Mesendoderm (in vitro differentiated cells): Measurements from ENCODE around the gene KCNK13.

ENCODE experiments used
- DNase-seq: peaks from one replicate; pipeline ENCODE4 v3.0.0; 2013
- H2AK5ac ChIP-seq: 2 replicates; pipeline ENCODE4 v1.6.1; 2013; ENCODE audit warnings: low read length, inconsistent platforms
- H2BK120ac ChIP-seq: 2 replicates; pipeline ENCODE4 v1.6.1; 2013; ENCODE audit warnings: low read depth, mild to moderate bottlenecking, low read length, moderate library complexity, mixed read lengths
- H2BK15ac ChIP-seq: replicated peaks from 2 replicates; pipeline ENCODE4 v1.6.1; 2013; ENCODE audit warnings: low read depth, mild to moderate bottlenecking, moderate library complexity
- H2BK5ac ChIP-seq: 2 replicates; pipeline ENCODE4 v1.6.1; 2013; ENCODE audit warnings: low read length, inconsistent platforms
- H3K18ac ChIP-seq: 2 replicates; pipeline ENCODE4 v1.6.1; 2013; ENCODE audit warnings: mild to moderate bottlenecking, low read length, mixed read lengths
- H3K23ac ChIP-seq: one replicate; pipeline ENCODE4 v1.6.1; 2013; ENCODE audit warnings: low read length
- H3K27ac ChIP-seq: 2 replicates; pipeline ENCODE4 v1.5.1; 2013; ENCODE audit warnings: low read depth, mild to moderate bottlenecking, inconsistent platforms, low read length, moderate library complexity
- H3K27me3 ChIP-seq: 2 replicates; pipeline ENCODE4 v1.6.1; 2013; ENCODE audit warnings: low read length, control low read depth, mild to moderate bottlenecking, inconsistent platforms; ENCODE audit not compliant: insufficient read depth, poor library complexity
- H3K36me3 ChIP-seq: 2 replicates; pipeline ENCODE4 v1.6.1; 2013; ENCODE audit warnings: low read length, inconsistent platforms; ENCODE audit not compliant: control insufficient read depth, insufficient read depth
- H3K4ac ChIP-seq: one replicate; pipeline ENCODE4 v1.6.1; 2013; ENCODE audit warnings: low read depth, mild to moderate bottlenecking, low read length, moderate library complexity
- H3K4me1 ChIP-seq: 2 replicates; pipeline ENCODE4 v1.6.1; 2013; ENCODE audit warnings: low read depth, low read length, inconsistent platforms; ENCODE audit not compliant: control insufficient read depth
- H3K4me2 ChIP-seq: 2 replicates; pipeline ENCODE4 v1.6.1; 2013; ENCODE audit warnings: low read length
- H3K4me3 ChIP-seq: 2 replicates; pipeline ENCODE4 v1.5.1; 2013; ENCODE audit warnings: mild to moderate bottlenecking, low read length
- H3K56ac ChIP-seq: one replicate; pipeline ENCODE4 v1.6.1; 2013; ENCODE audit warnings: low read length
- H3K79me1 ChIP-seq: 2 replicates; pipeline ENCODE4 v1.6.1; 2013; ENCODE audit warnings: low read length, inconsistent platforms
- H3K79me2 ChIP-seq: 2 replicates; pipeline ENCODE4 v1.6.1; 2013; ENCODE audit warnings: mild to moderate bottlenecking, low read length; ENCODE audit not compliant: control insufficient read depth, insufficient read depth
- H3K9ac ChIP-seq: 2 replicates; pipeline ENCODE4 v1.6.1; 2013; ENCODE audit warnings: low read length, inconsistent platforms
- H4K5ac ChIP-seq: one replicate; pipeline ENCODE4 v1.6.1; 2013; ENCODE audit warnings: low read length
- H4K8ac ChIP-seq: one replicate; pipeline ENCODE4 v1.6.1; 2013; ENCODE audit warnings: low read depth, mild to moderate bottlenecking, control low read depth, low read length, moderate library complexity
- WGBS: extraction: QIAGEN DNeasy Blood & Tissue Kit; methylation state at CpG from one replicate; pipeline ENCODE4 v1.1.7; 2013; ENCODE audit warnings: low lambda C conversion rate, missing lambda C conversion rate; ENCODE audit not compliant: insufficient coverage; ENCODE audit errors: extremely low coverage; 5-methylcytosine and 5-hydroxymethylcytosine counted together

Gene KCNK13

DNA sequence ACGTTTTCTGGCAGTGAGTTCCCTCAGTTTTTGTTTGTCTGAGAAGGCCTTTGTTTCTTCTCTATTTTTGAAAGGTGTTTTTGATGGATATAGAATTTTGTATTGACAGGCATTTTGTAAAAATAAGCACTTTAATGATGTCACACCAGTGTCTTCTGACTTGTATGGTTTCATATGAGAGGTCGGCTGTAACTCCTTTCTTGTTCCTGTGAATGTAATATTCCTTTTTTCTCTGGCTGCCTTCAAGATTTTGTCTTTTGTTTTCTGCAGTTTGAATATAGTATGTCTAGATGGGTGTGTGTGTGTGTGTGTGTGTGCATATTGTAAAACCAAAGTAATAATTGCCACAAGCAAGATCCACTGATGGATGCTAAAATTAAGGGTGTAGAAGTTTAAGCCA, 126.8 kb downstream of the KCNK13 start:
- no peak overlapping the region for H2BK120ac ChIP-seq
- no peak for DNase-seq
- H3K4ac ChIP-seq, result no peak overlapping the region
- H3K56ac ChIP-seq, result no peak overlapping the region
- H3K4me3 ChIP-seq, result no peak overlapping the region
- no peak overlapping the region for H3K4me2 ChIP-seq
- no peaks in the 10 kb centered on the region for H3K36me3 ChIP-seq
- H2BK5ac ChIP-seq, result no peak overlapping the region
- no peaks in the 10 kb centered on the region for H3K79me1 ChIP-seq
- H2AK5ac ChIP-seq, result no peak overlapping the region
- no peak overlapping the region for H4K5ac ChIP-seq
- H4K8ac ChIP-seq, result no peak overlapping the region
- H2BK15ac ChIP-seq, result no peak overlapping the region
- WGBS, result no CpG with 5 or more reads among the region's 2 CpGs
- no peak overlapping the region for H3K18ac ChIP-seq
- H3K79me2 ChIP-seq, result no peaks in the 10 kb centered on the region
- H3K9ac ChIP-seq, result no peak overlapping the region
- H3K27me3 ChIP-seq, result no peaks in the 10 kb centered on the region
- H3K4me1 ChIP-seq, result no peaks in the 10 kb centered on the region
- no peak overlapping the region for H3K23ac ChIP-seq
- H3K27ac ChIP-seq, result no peak overlapping the region

GRCh38 chr14:90191154-90191553, 129.4 kb downstream of the KCNK13 start:
- Histone ChIP-seq H3K4ac (no peak overlapping the region), H4K8ac (no peak overlapping the region), H3K4me3 (no peak overlapping the region), H3K9ac (no peak overlapping the region), H2AK5ac (no peak overlapping the region), H3K18ac (no peak overlapping the region), H3K27ac (no peak overlapping the region), H2BK120ac (no peak overlapping the region), H3K79me2 (no peaks in the 10 kb centered on the region), H4K5ac (no peak overlapping the region), H3K23ac (no peak overlapping the region), H3K27me3 (no peaks in the 10 kb centered on the region), H2BK15ac (no peak overlapping the region), H3K4me1 (peaks cover 3% of the 10 kb centered on the region), H3K79me1 (no peaks in the 10 kb centered on the region), H2BK5ac (no peak overlapping the region), H3K4me2 (no peak overlapping the region), H3K56ac (no peak overlapping the region), H3K36me3 (no peaks in the 10 kb centered on the region)
- WGBS, result no CpG with 5 or more reads among the region's 5 CpGs
- no peak for DNase-seq

DNA sequence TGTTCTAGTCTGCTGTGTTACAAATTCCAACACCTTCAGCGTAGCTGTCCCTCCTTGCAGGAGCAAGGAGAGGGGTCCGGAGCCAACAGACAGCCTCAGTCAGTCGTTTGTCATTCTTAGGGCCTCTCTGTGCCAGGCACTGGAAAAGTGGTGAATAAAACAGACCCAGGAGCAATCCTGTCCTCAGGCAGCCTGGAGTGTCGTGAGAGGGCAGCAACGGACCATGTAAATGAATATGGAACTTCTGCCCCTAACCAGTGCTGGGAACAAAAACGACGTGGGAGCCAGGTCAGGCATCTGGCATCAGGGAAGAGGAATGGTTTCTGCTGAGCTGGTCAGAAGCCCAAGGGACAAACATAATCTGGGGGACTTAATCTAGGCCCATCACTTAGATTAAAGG, 129.8 kb downstream of the KCNK13 start:
- Histone ChIP-seq H3K4ac (no peak overlapping the region), H2AK5ac (no peak overlapping the region), H3K4me1 (peaks cover 3% of the 10 kb centered on the region), H3K36me3 (no peaks in the 10 kb centered on the region), H2BK120ac (no peak overlapping the region), H3K18ac (no peak overlapping the region), H3K27ac (no peak overlapping the region), H2BK15ac (no peak overlapping the region), H3K79me1 (no peaks in the 10 kb centered on the region), H2BK5ac (no peak overlapping the region), H3K23ac (no peak overlapping the region), H4K8ac (no peak overlapping the region), H3K27me3 (no peaks in the 10 kb centered on the region), H3K9ac (no peak overlapping the region), H3K4me2 (no peak overlapping the region), H3K4me3 (no peak overlapping the region), H3K56ac (no peak overlapping the region), H4K5ac (no peak overlapping the region), H3K79me2 (no peaks in the 10 kb centered on the region)
- no peak for DNase-seq
- WGBS, result no CpG with 5 or more reads among the region's 7 CpGs

- Histone ChIP-seq H2BK5ac (no peak overlapping the region), H2AK5ac (no peak overlapping the region), H4K5ac (no peak overlapping the region), H3K36me3 (no peaks in the 10 kb centered on the region), H2BK15ac (no peak overlapping the region), H2BK120ac (no peak overlapping the region), H3K18ac (no peak overlapping the region), H3K4me3 (no peak overlapping the region), H3K9ac (no peak overlapping the region), H3K79me2 (no peaks in the 10 kb centered on the region), H3K27me3 (no peaks in the 10 kb centered on the region), H3K27ac (no peak overlapping the region), H3K4ac (no peak overlapping the region), H3K23ac (no peak overlapping the region), H3K4me2 (no peak overlapping the region), H4K8ac (no peak overlapping the region), H3K79me1 (no peaks in the 10 kb centered on the region), H3K56ac (peak overlapping the region; percentile 22), H3K4me1 (peaks cover 3% of the 10 kb centered on the region)
- DNase-seq, result peak; percentile 63
- WGBS, result no CpG with 5 or more reads among the region's 9 CpGs
Measured at GRCh38 chr14:90193925-90194324, 132.1 kb downstream of the KCNK13 start.

- Histone ChIP-seq H3K4me2 (no peak overlapping the region), H3K36me3 (no peaks in the 10 kb centered on the region), H3K9ac (no peak overlapping the region), H2BK15ac (no peak overlapping the region), H3K56ac (peak overlapping the region; percentile 62), H3K27me3 (no peaks in the 10 kb centered on the region), H4K8ac (no peak overlapping the region), H3K4ac (no peak overlapping the region), H2BK5ac (peak overlapping the region; percentile 94), H3K4me3 (no peak overlapping the region), H4K5ac (no peak overlapping the region), H3K23ac (no peak overlapping the region), H3K79me2 (no peaks in the 10 kb centered on the region), H3K79me1 (no peaks in the 10 kb centered on the region), H2AK5ac (peak overlapping the region; percentile 31), H2BK120ac (no peak overlapping the region), H3K27ac (peak overlapping the region; percentile 46), H3K18ac (no peak overlapping the region), H3K4me1 (peaks cover 3% of the 10 kb centered on the region)
- DNase-seq, result peak; percentile 78
- no CpG with 5 or more reads among the region's 5 CpGs for WGBS
Measured at GRCh38 chr14:90194706-90195105, 132.9 kb downstream of the KCNK13 start.

DNA sequence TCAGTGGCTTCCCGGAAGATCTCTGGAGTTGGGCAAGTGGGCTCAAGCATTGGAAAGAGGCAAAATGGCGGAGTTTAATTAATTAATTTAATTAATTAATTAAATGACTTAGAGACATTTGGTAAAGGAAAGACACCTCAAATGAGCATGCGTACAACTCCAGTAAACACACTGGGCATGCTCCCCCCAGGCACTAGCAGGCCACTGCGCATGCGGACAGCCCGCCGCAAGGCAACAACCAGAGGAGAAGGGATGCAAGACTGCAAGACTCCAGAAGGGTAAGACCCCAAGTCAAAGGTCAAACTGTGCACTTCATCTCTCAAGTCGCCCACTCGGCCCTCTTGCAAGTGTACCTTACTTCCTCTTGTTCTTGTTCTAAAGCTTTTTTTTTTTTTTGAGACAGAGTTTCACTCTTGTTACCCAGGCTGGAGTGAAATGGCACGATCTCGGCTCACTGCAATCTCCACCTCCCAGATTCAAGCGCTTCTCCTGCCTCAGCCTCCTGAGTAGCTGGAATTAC, 136.8 kb downstream of the KCNK13 start:
- no peak overlapping the region for H3K23ac ChIP-seq
- no peaks in the 10 kb centered on the region for H3K79me1 ChIP-seq
- no peak overlapping the region for H2AK5ac ChIP-seq
- no peak overlapping the region for H2BK120ac ChIP-seq
- no peak overlapping the region for H2BK15ac ChIP-seq
- no peak overlapping the region for H4K8ac ChIP-seq
- H3K27ac ChIP-seq, result no peak overlapping the region
- H3K9ac ChIP-seq, result no peak overlapping the region
- H4K5ac ChIP-seq, result no peak overlapping the region
- H3K4me3 ChIP-seq, result no peak overlapping the region
- no peak overlapping the region for H2BK5ac ChIP-seq
- H3K4ac ChIP-seq, result no peak overlapping the region
- H3K56ac ChIP-seq, result no peak overlapping the region
- no peaks in the 10 kb centered on the region for H3K36me3 ChIP-seq
- H3K79me2 ChIP-seq, result no peaks in the 10 kb centered on the region
- WGBS, result no CpG with 5 or more reads among the region's 12 CpGs
- no peak overlapping the region for H3K18ac ChIP-seq
- H3K4me2 ChIP-seq, result no peak overlapping the region
- no peaks in the 10 kb centered on the region for H3K27me3 ChIP-seq
- H3K4me1 ChIP-seq, result peaks cover 8% of the 10 kb centered on the region
- DNase-seq, result no peak
